ENCODE results near the gene ASCC3.

GRCh38 chr6:100753421-100753820 lies 127.7 kb downstream of the ASCC3 start:
- TF ChIP-seq POLR2A (IDR thresholded peaks at IDR 0.05): no peak
- TF ChIP-seq, protein P1, sequence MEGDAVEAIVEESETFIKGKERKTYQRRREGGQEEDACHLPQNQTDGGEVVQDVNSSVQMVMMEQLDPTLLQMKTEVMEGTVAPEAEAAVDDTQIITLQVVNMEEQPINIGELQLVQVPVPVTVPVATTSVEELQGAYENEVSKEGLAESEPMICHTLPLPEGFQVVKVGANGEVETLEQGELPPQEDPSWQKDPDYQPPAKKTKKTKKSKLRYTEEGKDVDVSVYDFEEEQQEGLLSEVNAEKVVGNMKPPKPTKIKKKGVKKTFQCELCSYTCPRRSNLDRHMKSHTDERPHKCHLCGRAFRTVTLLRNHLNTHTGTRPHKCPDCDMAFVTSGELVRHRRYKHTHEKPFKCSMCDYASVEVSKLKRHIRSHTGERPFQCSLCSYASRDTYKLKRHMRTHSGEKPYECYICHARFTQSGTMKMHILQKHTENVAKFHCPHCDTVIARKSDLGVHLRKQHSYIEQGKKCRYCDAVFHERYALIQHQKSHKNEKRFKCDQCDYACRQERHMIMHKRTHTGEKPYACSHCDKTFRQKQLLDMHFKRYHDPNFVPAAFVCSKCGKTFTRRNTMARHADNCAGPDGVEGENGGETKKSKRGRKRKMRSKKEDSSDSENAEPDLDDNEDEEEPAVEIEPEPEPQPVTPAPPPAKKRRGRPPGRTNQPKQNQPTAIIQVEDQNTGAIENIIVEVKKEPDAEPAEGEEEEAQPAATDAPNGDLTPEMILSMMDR (IDR thresholded peaks at IDR 0.05): no peak

All from esophagus squamous epithelium (tissue), 4 donors.